ENCODE measurements around the gene GMEB1. TPM values are rescaled to one million over a fixed set of nuclear protein-coding genes. Genes with fewer than 3 reads are reported as not detected.
"Not testable (repeated sequence)": the region's sequence is repeated elsewhere in the genome, so short reads cannot be mapped to it uniquely, and the experiment has no call there.

GMEB1 gene
- total RNA-seq, 2 experiments from 2014 or later = 21.4 to 21.8 TPM

DNA sequence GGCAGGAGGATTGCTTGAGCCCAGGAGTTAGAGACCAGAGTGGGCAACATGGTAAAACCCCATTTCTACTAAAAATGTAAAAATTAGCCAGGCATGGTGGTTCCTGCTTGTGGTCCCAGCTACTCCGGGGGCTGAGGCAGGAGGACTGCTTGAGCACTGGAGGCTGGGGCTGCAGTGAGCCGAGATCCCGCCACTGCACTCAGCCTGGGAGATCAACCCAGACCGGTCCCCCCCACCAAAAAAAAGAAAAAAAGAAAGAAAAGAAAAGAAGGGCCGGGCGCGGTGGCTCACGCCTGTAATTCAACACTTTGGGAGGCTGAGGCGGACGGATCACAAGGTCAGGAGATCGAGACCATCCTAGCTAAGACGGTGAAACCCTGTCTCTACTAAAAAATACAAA lies 1.8 kb upstream of the GMEB1 start:
- CTCF ChIA-PET = interaction anchor here (1.1 kb wide), 1 partner anchor 18 kb away, joined by 3 read pairs; the partner anchor contains the start of gene RNU11
- POLR2A ChIA-PET = no interaction called here

GRCh38 chr1:28668956-28669723 lies 556 bp downstream of the GMEB1 start:
- CTCF ChIA-PET = interaction anchor here (1.0 to 2.6 kb wide), 3 partner anchors 21 to 67 kb away, joined by 3 to 17 read pairs (median 8); partner anchors contain the start of genes TAF12 and YTHDF2
- POLR2A ChIA-PET = interaction anchor here (0.5 to 3.3 kb wide), 8 partner anchors 21 to 502 kb away, joined by 3 to 63 read pairs (median 11); partner anchors contain the start of genes RNU11, TAF12 and YTHDF2

GRCh38 chr1:28671254-28671780 lies 2.7 kb downstream of the GMEB1 start:
- ChIA-PET POLR2A (interaction anchor here (1.1 to 1.3 kb wide), 2 partner anchors 25 to 65 kb away, joined by 3 read pairs; partner anchors contain the start of gene YTHDF2), CTCF (interaction anchor here (2.2 kb wide), 1 partner anchor 65 kb away, joined by 9 read pairs; the partner anchor contains the start of gene YTHDF2)

GRCh38 chr1:28672971-28673370 lies 4.4 kb downstream of the GMEB1 start:
- POLR2A ChIA-PET = interaction anchor here (0.6 kb wide), 1 partner anchor 53 kb away, joined by 3 read pairs; no protein-coding TSS in a partner anchor
- CTCF ChIA-PET = not testable (repeated sequence)

DNA sequence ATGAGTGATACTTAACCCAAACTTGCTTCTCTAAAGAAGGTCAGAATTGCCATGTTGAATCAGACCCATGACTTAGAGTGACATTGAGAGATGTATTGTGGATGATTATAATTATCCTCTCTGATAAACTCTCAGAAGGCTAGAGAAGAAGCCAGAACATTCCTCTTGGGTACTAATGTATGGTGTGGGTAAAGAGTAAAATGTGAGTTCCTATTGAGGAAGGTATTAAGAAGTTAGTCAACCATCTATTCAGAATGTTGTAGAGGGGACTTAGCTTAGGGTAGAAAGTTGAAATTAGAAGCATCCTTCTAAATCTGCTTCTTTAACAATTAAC lies 7.3 kb downstream of the GMEB1 start:
- CTCF ChIA-PET = no interaction called here
- POLR2A ChIA-PET = no interaction called here

- ChIA-PET POLR2A (no interaction called here), CTCF (no interaction called here)
Observed at GRCh38 chr1:28680151-28680550, 11.6 kb downstream of the GMEB1 start.

DNA sequence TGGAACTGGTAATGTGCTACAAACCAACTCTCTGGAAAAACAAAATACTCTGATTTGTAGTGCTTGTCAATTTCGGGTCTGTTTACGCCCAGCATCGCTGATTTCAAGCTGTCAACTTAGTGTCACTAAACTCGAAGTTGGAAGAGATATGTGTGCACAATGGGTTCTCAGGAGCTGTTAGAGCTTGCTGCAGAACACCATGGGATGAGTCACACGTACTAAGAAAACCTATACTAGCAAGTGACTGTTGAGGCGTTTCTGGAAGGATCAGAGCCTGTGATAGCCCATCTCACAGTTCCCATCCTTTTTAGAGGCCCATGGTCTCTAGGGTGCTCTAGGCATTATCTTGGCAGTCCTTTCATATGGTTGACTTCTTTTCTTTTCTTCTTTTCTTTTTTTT lies 14.3 kb downstream of the GMEB1 start:
- CTCF ChIA-PET = no interaction called here
- POLR2A ChIA-PET = interaction anchor here (0.6 kb wide), 1 partner anchor 98 kb away, joined by 3 read pairs; no protein-coding TSS in a partner anchor

DNA sequence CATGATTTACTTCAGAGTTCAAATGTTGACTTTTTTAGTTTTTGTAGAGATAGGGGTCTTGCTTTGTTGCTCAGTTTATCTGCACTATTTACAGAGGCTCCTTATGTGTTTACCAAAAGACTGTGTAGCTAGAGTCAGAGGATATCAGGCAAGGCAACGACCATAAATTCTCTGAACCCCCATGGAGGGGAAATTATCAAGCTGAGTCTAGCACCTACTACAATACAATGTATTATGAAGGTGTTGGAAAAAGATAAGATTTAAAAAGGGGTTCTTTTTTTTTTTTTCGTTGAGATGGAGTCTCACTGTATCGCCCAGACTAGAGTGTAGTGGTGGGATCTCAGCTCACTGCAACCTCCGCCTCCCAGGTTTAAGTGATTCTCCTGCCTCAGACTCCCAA lies 16.4 kb downstream of the GMEB1 start:
- ChIA-PET CTCF (no interaction called here), POLR2A (interaction anchor here (0.5 kb wide), 1 partner anchor 192 kb away, joined by 3 read pairs; no protein-coding TSS in a partner anchor)

GRCh38 chr1:28691627-28692026 lies 23.0 kb downstream of the GMEB1 start:
- POLR2A ChIA-PET, CTCF ChIA-PET: not testable (repeated sequence)

- CTCF ChIA-PET = no interaction called here
- POLR2A ChIA-PET = no interaction called here
Observed at GRCh38 chr1:28703629-28704028, 35.0 kb downstream of the GMEB1 start.

DNA sequence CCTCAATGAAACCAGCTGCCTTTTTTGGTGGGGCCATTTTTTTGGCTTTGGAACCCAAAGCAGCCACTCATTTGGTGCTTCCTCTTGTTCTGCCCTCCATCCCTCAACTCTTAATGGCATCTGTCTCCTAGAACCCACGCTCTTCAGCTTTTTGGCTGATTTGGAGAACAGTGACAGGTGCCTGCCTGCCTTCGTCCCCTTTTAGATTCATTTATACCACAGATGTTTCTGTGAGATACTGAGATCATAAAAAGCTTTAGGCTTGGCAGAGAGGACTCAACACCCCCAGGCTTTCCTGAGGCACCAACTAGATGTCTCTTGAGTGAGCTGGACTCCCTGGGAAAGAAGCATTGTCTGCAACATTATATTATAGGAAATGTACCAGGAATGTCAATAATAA lies 47.8 kb downstream of the GMEB1 start:
- CTCF ChIA-PET = no interaction called here
- POLR2A ChIA-PET = no interaction called here

- ChIA-PET CTCF (interaction anchor here (1.8 kb wide), 1 partner anchor 18 kb away, joined by 4 read pairs; no protein-coding TSS in a partner anchor), POLR2A (interaction anchor here (1.1 kb wide), 1 partner anchor 18 kb away, joined by 6 read pairs; the partner anchor contains the start of gene YTHDF2)
Observed at GRCh38 chr1:28718166-28718565, 49.6 kb downstream of the GMEB1 start.

- CTCF ChIA-PET = interaction anchor here (0.5 to 1.8 kb wide), 2 partner anchors 17 to 59 kb away, joined by 3 to 4 read pairs; no protein-coding TSS in a partner anchor
- POLR2A ChIA-PET = interaction anchor here (1.1 kb wide), 1 partner anchor 18 kb away, joined by 6 read pairs; the partner anchor contains the start of gene YTHDF2
Observed at GRCh38 chr1:28718586-28719331, 50.2 kb downstream of the GMEB1 start.

DNA sequence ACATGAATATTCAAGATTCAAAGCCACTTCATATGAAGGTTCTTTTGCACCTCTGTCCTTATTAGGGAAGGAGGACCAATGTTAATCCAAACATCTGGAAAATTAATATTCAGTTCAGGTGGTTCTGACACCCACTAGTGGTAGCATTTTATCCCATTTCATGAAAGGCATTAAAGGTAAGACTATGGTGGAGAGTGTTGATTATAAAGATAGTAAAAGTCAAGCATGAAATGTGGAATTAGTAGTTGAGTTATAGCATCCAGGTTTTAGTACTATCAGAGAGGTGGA lies 50.7 kb downstream of the GMEB1 start:
- POLR2A ChIA-PET = interaction anchor here (1.1 kb wide), 1 partner anchor 17 kb away, joined by 6 read pairs; the partner anchor contains the start of gene YTHDF2
- CTCF ChIA-PET = interaction anchor here (1.8 kb wide), 1 partner anchor 17 kb away, joined by 4 read pairs; no protein-coding TSS in a partner anchor

GRCh38 chr1:28720376-28720775 lies 51.8 kb downstream of the GMEB1 start:
- ChIA-PET CTCF (no interaction called here), POLR2A (no interaction called here)

- POLR2A ChIA-PET = not testable (repeated sequence)
- CTCF ChIA-PET = interaction anchor here (1.1 kb wide), 1 partner anchor 155 kb away, joined by 3 read pairs; no protein-coding TSS in a partner anchor
Observed at GRCh38 chr1:28721927-28722326, 53.3 kb downstream of the GMEB1 start.

- ChIA-PET CTCF (interaction anchor here (0.7 to 2.6 kb wide), 2 partner anchors 11 to 62 kb away, joined by 3 to 10 read pairs; partner anchors contain the start of gene YTHDF2), POLR2A (interaction anchor here (0.6 to 0.7 kb wide), 2 partner anchors 78 to 330 kb away, joined by 3 to 5 read pairs; no protein-coding TSS in a partner anchor)
Observed at GRCh38 chr1:28725365-28725764, 56.8 kb downstream of the GMEB1 start.

GRCh38 chr1:28735961-28736449 lies 67.4 kb downstream of the GMEB1 start:
- POLR2A ChIA-PET = interaction anchor here (0.5 to 1.3 kb wide), 14 partner anchors 10 to 446 kb away, joined by 3 to 29 read pairs (median 4); partner anchors contain the start of genes GMEB1, RNU11 and TAF12
- CTCF ChIA-PET = interaction anchor here (0.6 to 2.4 kb wide), 21 partner anchors 8 to 219 kb away, joined by 3 to 17 read pairs (median 4); partner anchors contain the start of gene GMEB1

All from activated CD8-positive, alpha-beta memory T cell treated with anti-CD3 and anti-CD28 coated beads for 36 hours (primary cell).